ENCODE measurements around the gene OTULINL. TPM values are rescaled to one million over a fixed set of nuclear protein-coding genes. Genes with fewer than 3 reads are reported as not detected.

The OTULINL gene
- total RNA-seq, 1 donor from 2014 or later: 0.21 TPM

GRCh38 chr5:14595189-14595588, 13.6 kb downstream of the OTULINL start:
- no peak for DNase-seq (ENCODE audit: low spot score in 2 of 2)
- no peak overlapping the region for H3K27ac ChIP-seq
- no peaks in the 10 kb centered on the region for H3K27me3 ChIP-seq

GRCh38 chr5:14595891-14596290, 14.3 kb downstream of the OTULINL start:
- Histone ChIP-seq H3K27ac (peak overlapping the region in 1 of 2 donors; percentile 13), H3K4me3 (no peak overlapping the region), H3K27me3 (no peaks in the 10 kb centered on the region), H3K9me3 (no peaks in the 10 kb centered on the region), H3K4me1 (no peaks in the 10 kb centered on the region), H3K36me3 (no peaks in the 10 kb centered on the region)
- no peak for DNase-seq (ENCODE audit: low spot score in 2 of 2)
- TF ChIP-seq CTCF (IDR thresholded peaks at IDR 0.05): no peak
- intact Hi-C loops (cut with DNase I): no loop called here

More at GRCh38 chr5:14595189-14595588, 13.6 kb downstream of the OTULINL start:
- H3K36me3 ChIP-seq: no peaks in the 10 kb centered on the region
- no peaks in the 10 kb centered on the region for H3K4me1 ChIP-seq
- intact Hi-C loops (cut with DNase I): no loop called here
- no peak for TF ChIP-seq CTCF (IDR thresholded peaks at IDR 0.05)
- no peak overlapping the region for H3K4me3 ChIP-seq
- H3K9me3 ChIP-seq: no peaks in the 10 kb centered on the region

GRCh38 chr5:14597080-14597479, 15.5 kb downstream of the OTULINL start:
- no peak for DNase-seq (ENCODE audit: low spot score in 2 of 2)
- intact Hi-C loops (cut with DNase I): no loop called here
- TF ChIP-seq CTCF (IDR thresholded peaks at IDR 0.05): no peak
- no peaks in the 10 kb centered on the region for H3K27me3 ChIP-seq
- no peaks in the 10 kb centered on the region for H3K36me3 ChIP-seq
- H3K4me3 ChIP-seq: no peak overlapping the region
- H3K4me1 ChIP-seq: no peaks in the 10 kb centered on the region
- H3K27ac ChIP-seq: no peak overlapping the region
- no peaks in the 10 kb centered on the region for H3K9me3 ChIP-seq

GRCh38 chr5:14598225-14598624, 16.6 kb downstream of the OTULINL start:
- Histone ChIP-seq H3K27ac (no peak overlapping the region), H3K4me1 (no peaks in the 10 kb centered on the region), H3K36me3 (no peaks in the 10 kb centered on the region), H3K27me3 (no peaks in the 10 kb centered on the region), H3K9me3 (no peaks in the 10 kb centered on the region), H3K4me3 (no peak overlapping the region)
- no peak for TF ChIP-seq CTCF (IDR thresholded peaks at IDR 0.05)
- DNase-seq (ENCODE audit: low spot score in 2 of 2): no peak
- intact Hi-C loops (cut with DNase I): no loop called here

GRCh38 chr5:14599476-14600127, 18.0 kb downstream of the OTULINL start:
- intact Hi-C loops (cut with DNase I): no loop called here
- no peak overlapping the region for H3K4me3 ChIP-seq
- DNase-seq (ENCODE audit: low spot score in 2 of 2): no peak
- no peaks in the 10 kb centered on the region for H3K9me3 ChIP-seq
- H3K27me3 ChIP-seq: no peaks in the 10 kb centered on the region
- H3K4me1 ChIP-seq: no peaks in the 10 kb centered on the region
- no peaks in the 10 kb centered on the region for H3K36me3 ChIP-seq
- TF ChIP-seq CTCF (IDR thresholded peaks at IDR 0.05): no peak
- H3K27ac ChIP-seq: no peak overlapping the region

- H3K27me3 ChIP-seq: no peaks in the 10 kb centered on the region
- TF ChIP-seq CTCF (IDR thresholded peaks at IDR 0.05): no peak
- no peak overlapping the region for H3K4me3 ChIP-seq
- intact Hi-C loops (cut with DNase I): no loop called here
- no peak for DNase-seq (ENCODE audit: low spot score in 2 of 2)
- no peak overlapping the region for H3K27ac ChIP-seq
- H3K4me1 ChIP-seq: no peaks in the 10 kb centered on the region
- H3K9me3 ChIP-seq: no peaks in the 10 kb centered on the region
- no peaks in the 10 kb centered on the region for H3K36me3 ChIP-seq
Observed at GRCh38 chr5:14600846-14601245, 19.3 kb downstream of the OTULINL start.

Data from ascending aorta (tissue), 2 donors.